Measurements from ENCODE around the gene SLC9A9. TPM values are rescaled to one million over a fixed set of nuclear protein-coding genes. Genes with fewer than 3 reads are reported as not detected.

Gene SLC9A9
- total and polyA plus RNA-seq, 7 experiments from 2014 or later: 9.3 to 23.1 (median 16.6) TPM

GRCh38 chr3:143865302-143865701 is 17.0 kb upstream of the SLC9A9 start:
- no peaks in the 10 kb centered on the region for H3K4me1 ChIP-seq (ENCODE audit: control insufficient read depth in 2 of 2, insufficient read depth in 2 of 2, low read length in 2 of 2)
- H3K27ac ChIP-seq (ENCODE audit: low read depth, low read length): no peak overlapping the region
- Mint-ChIP-seq H3K27me3 (peaks cover 7 to 39% (median 31%) of the 10 kb centered on the region in 5 donors), H3K4me1 (no peaks in the 10 kb centered on the region), H3K9me3 (peaks cover 0 to 13% (median 2%) of the 10 kb centered on the region in 11 donors), H3K4me3 (no peak overlapping the region), H3K27ac (no peak overlapping the region), H3K36me3 (peaks cover 0 to 6% (median 0%) of the 10 kb centered on the region in 5 donors)
- DNase-seq (no peak), ATAC-seq (no peak)
- no peaks in the 10 kb centered on the region for H3K9me3 ChIP-seq (ENCODE audit: control insufficient read depth in 2 of 3, low read length in 3 of 3)
- H3K4me3 ChIP-seq (ENCODE audit: low read length): no peak overlapping the region
- intact Hi-C loops (cut with micrococcal nuclease): no loop called here
- CTCF ChIA-PET: no interaction called here
- H3K27me3 ChIP-seq (ENCODE audit: control insufficient read depth in 2 of 2, insufficient read depth in 2 of 2, low read length in 2 of 2): no peaks in the 10 kb centered on the region
- POLR2A ChIA-PET: no interaction called here
- no peaks in the 10 kb centered on the region for H3K36me3 ChIP-seq (ENCODE audit: control insufficient read depth in 2 of 3, insufficient read depth in 3 of 3, low read length in 3 of 3)

GRCh38 chr3:143859465-143860203 is 11.4 kb upstream of the SLC9A9 start:
- H3K4me3 Mint-ChIP-seq: no peak overlapping the region

GRCh38 chr3:143856252-143856970 is 8.1 kb upstream of the SLC9A9 start:
- peaks cover 7 to 33% (median 19%) of the 10 kb centered on the region in 7 donors for H3K4me1 Mint-ChIP-seq
- Histone ChIP-seq H3K4me3 (ENCODE audit: low read length) (no peak overlapping the region), H3K27ac (ENCODE audit: low read depth, low read length) (no peak overlapping the region), H3K36me3 (ENCODE audit: control insufficient read depth in 2 of 3, insufficient read depth in 3 of 3, low read length in 3 of 3) (no peaks in the 10 kb centered on the region), H3K9me3 (ENCODE audit: control insufficient read depth in 2 of 3, low read length in 3 of 3) (no peaks in the 10 kb centered on the region), H3K4me1 (ENCODE audit: control insufficient read depth in 2 of 2, insufficient read depth in 2 of 2, low read length in 2 of 2) (peaks cover 0 to 17% of the 10 kb centered on the region in 2 donors), H3K27me3 (ENCODE audit: control insufficient read depth in 2 of 2, insufficient read depth in 2 of 2, low read length in 2 of 2) (no peaks in the 10 kb centered on the region)
- H3K27me3 Mint-ChIP-seq: peaks cover 0 to 36% (median 8%) of the 10 kb centered on the region in 5 donors
- H3K27ac Mint-ChIP-seq: peak overlapping the region in 2 of 9 donors; percentile 8 to 16
- DNase-seq (no peak), ATAC-seq (no peak)
- CTCF ChIA-PET: interaction anchor here (1.1 kb wide), 1 partner anchor 29 kb away, joined by 3 read pairs; no protein-coding TSS in a partner anchor
- H3K36me3 Mint-ChIP-seq: peaks cover 0 to 9% (median 1%) of the 10 kb centered on the region in 5 donors
- intact Hi-C loops (cut with micrococcal nuclease): loop anchor here in 1 of 2 donors (5.0 kb wide), 1 partner anchor 734 kb away; no protein-coding TSS in a partner anchor
- H3K4me3 Mint-ChIP-seq: no peak overlapping the region
- H3K9me3 Mint-ChIP-seq: peaks cover 0 to 11% (median 2%) of the 10 kb centered on the region in 11 donors
- POLR2A ChIA-PET: interaction anchor here (0.8 kb wide), 1 partner anchor 116 kb away, joined by 3 read pairs; no protein-coding TSS in a partner anchor

More at GRCh38 chr3:143859465-143860203, 11.4 kb upstream of the SLC9A9 start:
- Histone ChIP-seq H3K36me3 (ENCODE audit: control insufficient read depth in 2 of 3, insufficient read depth in 3 of 3, low read length in 3 of 3) (no peaks in the 10 kb centered on the region), H3K4me3 (ENCODE audit: low read length) (no peak overlapping the region), H3K4me1 (ENCODE audit: control insufficient read depth in 2 of 2, insufficient read depth in 2 of 2, low read length in 2 of 2) (peaks cover 0 to 12% of the 10 kb centered on the region in 2 donors), H3K27ac (ENCODE audit: low read depth, low read length) (no peak overlapping the region), H3K27me3 (ENCODE audit: control insufficient read depth in 2 of 2, insufficient read depth in 2 of 2, low read length in 2 of 2) (no peaks in the 10 kb centered on the region), H3K9me3 (ENCODE audit: control insufficient read depth in 2 of 3, low read length in 3 of 3) (no peaks in the 10 kb centered on the region)
- peaks cover 5 to 19% (median 14%) of the 10 kb centered on the region in 7 donors for H3K4me1 Mint-ChIP-seq
- intact Hi-C loops (cut with micrococcal nuclease): loop anchor here in 1 of 2 donors (5.0 kb wide), 1 partner anchor 737 kb away; no protein-coding TSS in a partner anchor
- ChIA-PET CTCF (interaction anchor here (0.6 kb wide), 1 partner anchor 114 kb away, joined by 3 read pairs; no protein-coding TSS in a partner anchor), POLR2A (no interaction called here)
- peaks cover 0 to 10% (median 1%) of the 10 kb centered on the region in 5 donors for H3K36me3 Mint-ChIP-seq
- H3K27me3 Mint-ChIP-seq: peaks cover 0 to 42% (median 10%) of the 10 kb centered on the region in 5 donors
- DNase-seq: no peak
- H3K9me3 Mint-ChIP-seq: peaks cover 0 to 13% (median 3%) of the 10 kb centered on the region in 11 donors
- no peak for ATAC-seq
- no peak overlapping the region for H3K27ac Mint-ChIP-seq

- DNase-seq (peak in 7 of 9 donors; percentile 8 to 42 (median 32)), ATAC-seq (peak; percentile 62)
- peaks cover 0 to 27% (median 0%) of the 10 kb centered on the region in 5 donors for H3K27me3 Mint-ChIP-seq
- Histone ChIP-seq H3K4me1 (ENCODE audit: control insufficient read depth in 2 of 2, insufficient read depth in 2 of 2, low read length in 2 of 2) (peaks cover 0 to 17% of the 10 kb centered on the region in 2 donors), H3K9me3 (ENCODE audit: control insufficient read depth in 2 of 3, low read length in 3 of 3) (no peaks in the 10 kb centered on the region), H3K27me3 (ENCODE audit: control insufficient read depth in 2 of 2, insufficient read depth in 2 of 2, low read length in 2 of 2) (no peaks in the 10 kb centered on the region), H3K36me3 (ENCODE audit: control insufficient read depth in 2 of 3, insufficient read depth in 3 of 3, low read length in 3 of 3) (no peaks in the 10 kb centered on the region), H3K27ac (ENCODE audit: low read depth, low read length) (no peak overlapping the region), H3K4me3 (ENCODE audit: low read length) (no peak overlapping the region)
- H3K36me3 Mint-ChIP-seq: peaks cover 0 to 5% (median 0%) of the 10 kb centered on the region in 5 donors
- H3K9me3 Mint-ChIP-seq: peaks cover 0 to 6% (median 0%) of the 10 kb centered on the region in 11 donors
- ChIA-PET POLR2A (no interaction called here), CTCF (no interaction called here)
- H3K4me1 Mint-ChIP-seq: peaks cover 7 to 37% (median 26%) of the 10 kb centered on the region in 7 donors
- H3K4me3 Mint-ChIP-seq: peak overlapping the region; percentile 6 to 72 (median 40)
- H3K27ac Mint-ChIP-seq: peak overlapping the region; percentile 8 to 85 (median 66)
- intact Hi-C loops (cut with micrococcal nuclease): loop anchor here in 1 of 2 donors (5.0 kb wide), 1 partner anchor 733 kb away; no protein-coding TSS in a partner anchor
Measured at GRCh38 chr3:143855183-143855582, 6.9 kb upstream of the SLC9A9 start.

- peaks cover 0 to 2% (median 0%) of the 10 kb centered on the region in 5 donors for H3K36me3 Mint-ChIP-seq
- no peak overlapping the region for H3K4me3 ChIP-seq (ENCODE audit: low read length)
- DNase-seq (no peak), ATAC-seq (no peak)
- no peak overlapping the region for H3K4me3 Mint-ChIP-seq
- H3K27me3 ChIP-seq (ENCODE audit: control insufficient read depth in 2 of 2, insufficient read depth in 2 of 2, low read length in 2 of 2): no peaks in the 10 kb centered on the region
- H3K4me1 ChIP-seq (ENCODE audit: control insufficient read depth in 2 of 2, insufficient read depth in 2 of 2, low read length in 2 of 2): peaks cover 21 to 31% of the 10 kb centered on the region in 2 donors
- CTCF ChIA-PET: no interaction called here
- peaks cover 0 to under 1% (median 0%) of the 10 kb centered on the region in 5 donors for H3K27me3 Mint-ChIP-seq
- no peaks in the 10 kb centered on the region for H3K36me3 ChIP-seq (ENCODE audit: control insufficient read depth in 2 of 3, insufficient read depth in 3 of 3, low read length in 3 of 3)
- H3K4me1 Mint-ChIP-seq: peaks cover 24 to 66% (median 56%) of the 10 kb centered on the region in 7 donors
- H3K9me3 Mint-ChIP-seq: no peaks in the 10 kb centered on the region
- H3K27ac Mint-ChIP-seq: no peak overlapping the region
- no peak overlapping the region for H3K27ac ChIP-seq (ENCODE audit: low read depth, low read length)
- intact Hi-C loops (cut with micrococcal nuclease): no loop called here
- H3K9me3 ChIP-seq (ENCODE audit: control insufficient read depth in 2 of 3, low read length in 3 of 3): no peaks in the 10 kb centered on the region
- POLR2A ChIA-PET: no interaction called here
Measured at GRCh38 chr3:143851331-143852017, 3.2 kb upstream of the SLC9A9 start.

GRCh38 chr3:143850877-143851276 is 2.6 kb upstream of the SLC9A9 start:
- CTCF ChIA-PET: no interaction called here
- H3K4me1 ChIP-seq (ENCODE audit: control insufficient read depth in 2 of 2, insufficient read depth in 2 of 2, low read length in 2 of 2): peaks cover 21 to 34% of the 10 kb centered on the region in 2 donors

More at GRCh38 chr3:143850877-143851276, 2.6 kb upstream of the SLC9A9 start:
- Histone ChIP-seq H3K36me3 (ENCODE audit: control insufficient read depth in 2 of 3, insufficient read depth in 3 of 3, low read length in 3 of 3) (no peaks in the 10 kb centered on the region), H3K9me3 (ENCODE audit: control insufficient read depth in 2 of 3, low read length in 3 of 3) (no peaks in the 10 kb centered on the region), H3K27me3 (ENCODE audit: control insufficient read depth in 2 of 2, insufficient read depth in 2 of 2, low read length in 2 of 2) (no peaks in the 10 kb centered on the region), H3K27ac (ENCODE audit: low read depth, low read length) (no peak overlapping the region), H3K4me3 (ENCODE audit: low read length) (no peak overlapping the region)
- Mint-ChIP-seq H3K27ac (no peak overlapping the region), H3K27me3 (no peaks in the 10 kb centered on the region), H3K4me1 (peaks cover 29 to 67% (median 60%) of the 10 kb centered on the region in 7 donors), H3K9me3 (no peaks in the 10 kb centered on the region), H3K36me3 (peaks cover 0 to 1% (median 0%) of the 10 kb centered on the region in 5 donors), H3K4me3 (no peak overlapping the region)
- DNase-seq (no peak), ATAC-seq (no peak)
- intact Hi-C loops (cut with micrococcal nuclease): no loop called here
- POLR2A ChIA-PET: no interaction called here
